IMR-90 (cell line): Measurements from ENCODE around the gene CFAP69. TPM values are rescaled to one million over a fixed set of nuclear protein-coding genes. Genes with fewer than 3 reads are reported as not detected.

Experiments
- ATAC-seq: fragments of 200-7000 bp; cut with Tn5 transposase; 2 replicates; pipeline ENCODE4 v1.9.1; 2020; ENCODE audit warnings: low read depth, mild to moderate bottlenecking, moderate library complexity
- BruUV-seq: library from RNA; stranded (reverse); fragments of 400-500 nt; replicated peaks from 2 replicates; lab custom pipeline; 2021; lab: Mats Ljungman, UMichigan
- CTCF ChIA-PET: fragments of 300-600 bp; formaldehyde crosslinking; extraction: SDS; loops from one replicate; lab custom pipeline; 2021; ENCODE audit warnings: antibody characterized with exemption; lab: Yijun Ruan, JAX
- POLR2A ChIA-PET: fragments of 300-600 bp; sonication (Branson Sonifier 250); formaldehyde crosslinking; loops from one replicate; lab custom pipeline; 2022; ENCODE audit warnings: antibody characterized with exemption; ENCODE audit not compliant: unreplicated experiment; lab: Charles Lee
- DNase-seq: peaks from one replicate; pipeline ENCODE4 v3.0.0; 2013
- H2AFZ ChIP-seq: replicated peaks from 2 replicates; pipeline ENCODE3; 2013; ENCODE audit warnings: low read length, mild to moderate bottlenecking; ENCODE audit not compliant: poor library complexity
- H2AK5ac ChIP-seq: 2 replicates; pipeline ENCODE4 v1.6.1; 2013; ENCODE audit warnings: low read depth, low read length, inconsistent platforms
- H2AK9ac ChIP-seq: replicated peaks from 2 replicates; pipeline ENCODE3; 2013; ENCODE audit warnings: mild to moderate bottlenecking, low read depth, low read length, moderate library complexity; ENCODE audit not compliant: poor library complexity
- H2BK120ac ChIP-seq: 2 replicates; pipeline ENCODE4 v1.6.1; 2013; ENCODE audit warnings: low read depth, low read length, inconsistent platforms
- H2BK15ac ChIP-seq: 3 replicates; pipeline ENCODE4 v1.6.1; 2013; ENCODE audit warnings: low read depth, low read length, inconsistent platforms
- H2BK20ac ChIP-seq: 2 replicates; pipeline ENCODE4 v1.6.1; 2013; ENCODE audit warnings: low read depth, mild to moderate bottlenecking, inconsistent platforms, low read length, moderate library complexity
- H2BK5ac ChIP-seq: 2 replicates; pipeline ENCODE4 v1.6.1; 2013; ENCODE audit warnings: mild to moderate bottlenecking, low read depth, low read length, inconsistent platforms; ENCODE audit not compliant: poor library complexity, severe bottlenecking
- H3K14ac ChIP-seq: replicated peaks from 2 replicates; pipeline ENCODE4 v1.6.1; 2013; ENCODE audit warnings: low read depth, low read length, inconsistent platforms
- H3K18ac ChIP-seq: 2 replicates; pipeline ENCODE4 v1.6.1; 2013; ENCODE audit warnings: low read depth, low read length, control low read depth
- H3K23ac ChIP-seq: 2 replicates; pipeline ENCODE4 v1.6.1; 2013; ENCODE audit warnings: low read depth, low read length, inconsistent platforms
- H3K27ac ChIP-seq: 2 replicates; pipeline ENCODE4 v1.5.1; 2013; ENCODE audit warnings: mild to moderate bottlenecking, control low read depth, low read length; ENCODE audit not compliant: insufficient read depth
- H3K27me3 ChIP-seq: 2 replicates; pipeline ENCODE4 v1.6.1; 2013; ENCODE audit warnings: low read length; ENCODE audit not compliant: control insufficient read depth, insufficient read depth
- H3K36me3 ChIP-seq: 2 replicates; pipeline ENCODE4 v1.6.1; 2013; ENCODE audit warnings: low read length, mixed read lengths; ENCODE audit not compliant: control insufficient read depth, insufficient read depth
- H3K4ac ChIP-seq: 2 replicates; pipeline ENCODE4 v1.6.1; 2013; ENCODE audit warnings: low read depth, low read length, inconsistent platforms
- H3K4me1 ChIP-seq: 2 replicates; pipeline ENCODE4 v1.6.1; 2013; ENCODE audit warnings: low read length, mixed read lengths; ENCODE audit not compliant: control insufficient read depth, insufficient read depth
- H3K4me2 ChIP-seq: 2 replicates; pipeline ENCODE4 v1.6.1; 2013; ENCODE audit warnings: low read depth, mild to moderate bottlenecking, control low read depth, low read length, moderate library complexity
- H3K4me3 ChIP-seq: 2 replicates; pipeline ENCODE4 v1.5.1; 2013; ENCODE audit warnings: low read depth, mild to moderate bottlenecking, control low read depth, low read length, moderate library complexity; ENCODE audit not compliant: insufficient read depth
- H3K56ac ChIP-seq: 2 replicates; pipeline ENCODE4 v1.6.1; 2013; ENCODE audit warnings: low read length, inconsistent platforms; ENCODE audit not compliant: insufficient read depth; ENCODE audit errors: extremely low read depth
- H3K79me1 ChIP-seq, 2 experiments: 2 replicates each; pipeline ENCODE4 v1.6.1; 2013; ENCODE audit warnings: low read length in 2 of 2, inconsistent platforms in 1 of 2, low read depth in 1 of 2
- H3K9ac ChIP-seq: 2 replicates; pipeline ENCODE4 v1.6.1; 2013; ENCODE audit warnings: low read depth, low read length, control low read depth
- H3K9me1 ChIP-seq: 2 replicates; pipeline ENCODE4 v1.6.1; 2013; ENCODE audit warnings: low read length, inconsistent platforms; ENCODE audit not compliant: insufficient read depth
- H3K9me3 ChIP-seq: 2 replicates; pipeline ENCODE4 v1.6.1; 2013; ENCODE audit warnings: low read length; ENCODE audit not compliant: control insufficient read depth, insufficient read depth
- H4K20me1 ChIP-seq: 2 replicates; pipeline ENCODE4 v1.6.1; 2013; ENCODE audit warnings: low read length, inconsistent platforms; ENCODE audit not compliant: insufficient read depth
- H4K5ac ChIP-seq: 2 replicates; pipeline ENCODE4 v1.6.1; 2013; ENCODE audit warnings: mild to moderate bottlenecking, low read depth, low read length, control low read depth
- H4K8ac ChIP-seq, 2 experiments: 2 replicates each; pipeline ENCODE4 v1.6.1; 2013; ENCODE audit warnings: low read depth in 2 of 2, low read length in 2 of 2, control low read depth in 1 of 2, inconsistent platforms in 1 of 2
- H4K91ac ChIP-seq: 2 replicates; pipeline ENCODE4 v1.6.1; 2013; ENCODE audit warnings: low read depth, low read length, inconsistent platforms; ENCODE audit not compliant: insufficient read depth
- BHLHE40 ChIP-seq: fragments of 150-350 bp; IDR thresholded peaks from 2 replicates; pipeline ENCODE4 v1.6.1; 2016; ENCODE audit warnings: mild to moderate bottlenecking, low read depth, low read length
- CTCF ChIP-seq: conservative IDR thresholded peaks from 2 replicates; pipeline ENCODE4 v1.5.1; 2012; ENCODE audit warnings: mild to moderate bottlenecking, low read depth, low read length, improper control_type of control experiment
- FOS ChIP-seq: fragments of 150-350 bp; IDR thresholded peaks from 2 replicates; pipeline ENCODE4 v1.6.1; 2016; ENCODE audit warnings: low read depth, low read length
- MAFK ChIP-seq: IDR thresholded peaks from 2 replicates; pipeline ENCODE4 v1.6.1; 2012; ENCODE audit warnings: low read depth, low read length, improper control_type of control experiment
- NFE2L2 ChIP-seq: fragments of 150-350 bp; IDR thresholded peaks from 2 replicates; pipeline ENCODE4 v1.6.1; 2016; ENCODE audit warnings: low read depth, mild to moderate bottlenecking, low read length
- dilution Hi-C: fragments of 300-500 bp; cut with HindIII; formaldehyde crosslinking; loops from one replicate; pipeline ENCODE4 v1.14.3; 2018; ENCODE audit warnings: low sequenced_read_pairs; ENCODE audit not compliant: unreplicated experiment
- in situ Hi-C: fragments of 300-500 bp; cut with MboI; formaldehyde crosslinking; loops from 3 replicates; pipeline ENCODE4 v1.14.3; 2019; ENCODE audit warnings: low sequenced_read_pairs, inconsistent platforms, mixed read lengths
- intact Hi-C: fragments of 100-400 bp; cut with micrococcal nuclease; formaldehyde crosslinking; loops from 2 replicates; pipeline ENCODE4 v1.10.0; 2022
- polyA plus RNA-seq, 3 experiments: library from polyadenylated mRNA; depleted of rRNA; stranded (reverse); fragments of >200 nt; gene quantifications; 2 replicates each; pipeline ENCODE4 v1.2.3, GENCODE V29; 2012; ENCODE audit warnings: low replicate concordance in 1 of 3
- total RNA-seq: library from RNA; depleted of rRNA; stranded (reverse); fragments of >200 nt; gene quantifications from 2 replicates; pipeline ENCODE4 v1.2.3, GENCODE V29; 2012
- TF ChIP-seq, protein P1 (sequence below): fragments of 150-350 bp; IDR thresholded peaks from 2 replicates; pipeline ENCODE4 v1.6.1; 2016; ENCODE audit warnings: low read depth, mild to moderate bottlenecking, low read length, moderate library complexity, borderline replicate concordance
- TF ChIP-seq, protein P2 (sequence below): fragments of 150-350 bp; IDR thresholded peaks from 2 replicates; pipeline ENCODE4 v1.6.1; 2017; ENCODE audit warnings: mild to moderate bottlenecking, antibody characterized with exemption, low read length, low read depth

CFAP69 gene
- total and polyA plus RNA-seq, 2 of the 4 experiments (the other 2 are of a cell fraction), result 0.72 to 0.86 TPM

GRCh38 chr7:90322837-90323236 lies 77.9 kb downstream of the CFAP69 start:
- H3K27ac ChIP-seq, result no peak overlapping the region
- no peak overlapping the region for H3K4me2 ChIP-seq
- intact Hi-C loops, result no loop called here
- H3K4me1 ChIP-seq, result no peaks in the 10 kb centered on the region
- no peak overlapping the region for H3K4ac ChIP-seq
- TF ChIP-seq CTCF (no peak), MAFK (no peak), FOS (no peak), NFE2L2 (no peak), BHLHE40 (no peak)
- TF ChIP-seq, protein P1, sequence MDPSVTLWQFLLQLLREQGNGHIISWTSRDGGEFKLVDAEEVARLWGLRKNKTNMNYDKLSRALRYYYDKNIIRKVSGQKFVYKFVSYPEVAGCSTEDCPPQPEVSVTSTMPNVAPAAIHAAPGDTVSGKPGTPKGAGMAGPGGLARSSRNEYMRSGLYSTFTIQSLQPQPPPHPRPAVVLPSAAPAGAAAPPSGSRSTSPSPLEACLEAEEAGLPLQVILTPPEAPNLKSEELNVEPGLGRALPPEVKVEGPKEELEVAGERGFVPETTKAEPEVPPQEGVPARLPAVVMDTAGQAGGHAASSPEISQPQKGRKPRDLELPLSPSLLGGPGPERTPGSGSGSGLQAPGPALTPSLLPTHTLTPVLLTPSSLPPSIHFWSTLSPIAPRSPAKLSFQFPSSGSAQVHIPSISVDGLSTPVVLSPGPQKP, result no peak
- TF ChIP-seq, protein P2, sequence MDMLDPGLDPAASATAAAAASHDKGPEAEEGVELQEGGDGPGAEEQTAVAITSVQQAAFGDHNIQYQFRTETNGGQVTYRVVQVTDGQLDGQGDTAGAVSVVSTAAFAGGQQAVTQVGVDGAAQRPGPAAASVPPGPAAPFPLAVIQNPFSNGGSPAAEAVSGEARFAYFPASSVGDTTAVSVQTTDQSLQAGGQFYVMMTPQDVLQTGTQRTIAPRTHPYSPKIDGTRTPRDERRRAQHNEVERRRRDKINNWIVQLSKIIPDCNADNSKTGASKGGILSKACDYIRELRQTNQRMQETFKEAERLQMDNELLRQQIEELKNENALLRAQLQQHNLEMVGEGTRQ, result no peak
- H3K36me3 ChIP-seq, result no peaks in the 10 kb centered on the region
- no peak overlapping the region for H3K23ac ChIP-seq
- no peak overlapping the region for H4K8ac ChIP-seq
- H3K18ac ChIP-seq, result no peak overlapping the region
- POLR2A ChIA-PET, result no interaction called here
- no peak overlapping the region for H4K5ac ChIP-seq
- no peak overlapping the region for H2AK5ac ChIP-seq
- H3K79me1 ChIP-seq, result no peaks in the 10 kb centered on the region
- no TSS peak for BruUV-seq
- H3K9me1 ChIP-seq, result no peaks in the 10 kb centered on the region
- DNase-seq, result no peak
- no peak overlapping the region for H2BK5ac ChIP-seq
- H3K9ac ChIP-seq, result no peak overlapping the region
- dilution Hi-C loops, result no loop called here
- H2AFZ ChIP-seq, result no peak overlapping the region
- H4K20me1 ChIP-seq, result no peaks in the 10 kb centered on the region
- ATAC-seq, result no peak
- no peak overlapping the region for H3K4me3 ChIP-seq
- no peak overlapping the region for H3K56ac ChIP-seq
- in situ Hi-C loops, result loop anchor here (25.0 kb wide), 1 partner anchor 1536 kb away; the partner anchor contains the start of gene TEX47
- no peak overlapping the region for H2BK15ac ChIP-seq
- no peak overlapping the region for H2AK9ac ChIP-seq
- H3K9me3 ChIP-seq, result no peaks in the 10 kb centered on the region
- CTCF ChIA-PET, result no interaction called here
- no peak overlapping the region for H2BK20ac ChIP-seq
- H4K91ac ChIP-seq, result no peak overlapping the region
- H3K14ac ChIP-seq, result no peak overlapping the region
- H2BK120ac ChIP-seq, result no peak overlapping the region
- H3K27me3 ChIP-seq, result peaks cover 28% of the 10 kb centered on the region
